ENCODE results near the gene CLCNKB.

CLCNKB gene

DNA sequence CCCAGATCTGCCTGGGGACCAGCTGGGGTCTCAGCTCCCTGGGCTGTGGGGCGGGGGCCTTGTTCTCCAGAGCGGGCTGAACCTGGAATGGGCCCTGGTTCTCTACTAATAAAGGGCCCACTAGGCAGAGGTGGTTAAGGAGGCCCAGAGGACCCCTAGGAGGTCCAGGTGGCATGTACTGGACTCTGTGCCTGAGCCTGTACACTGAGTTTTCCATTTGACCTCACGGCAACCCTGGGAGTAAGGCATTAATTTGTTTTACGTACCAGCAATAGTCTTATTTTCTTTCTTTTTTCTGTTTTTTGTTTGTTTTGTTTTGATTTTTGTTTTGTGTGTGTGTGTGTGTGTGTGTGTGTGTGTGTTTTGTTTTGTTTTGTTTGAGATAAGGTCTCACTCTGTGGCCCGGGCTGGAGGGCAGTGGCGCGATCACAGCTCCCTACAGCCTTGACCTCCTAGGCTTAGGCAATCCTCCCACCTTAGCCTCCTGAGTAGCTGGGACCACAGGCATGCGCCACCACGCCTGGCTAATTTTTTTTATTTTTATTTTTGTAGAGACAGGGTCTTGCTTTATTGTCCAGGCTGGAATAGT lies 49.4 kb downstream of the CLCNKB start:
- DNase-seq (ENCODE audit: low read depth), result no peak
- H3K4me3 ChIP-seq (ENCODE audit: low read depth, low read length), result no peak overlapping the region
- TF ChIP-seq, protein P1, sequence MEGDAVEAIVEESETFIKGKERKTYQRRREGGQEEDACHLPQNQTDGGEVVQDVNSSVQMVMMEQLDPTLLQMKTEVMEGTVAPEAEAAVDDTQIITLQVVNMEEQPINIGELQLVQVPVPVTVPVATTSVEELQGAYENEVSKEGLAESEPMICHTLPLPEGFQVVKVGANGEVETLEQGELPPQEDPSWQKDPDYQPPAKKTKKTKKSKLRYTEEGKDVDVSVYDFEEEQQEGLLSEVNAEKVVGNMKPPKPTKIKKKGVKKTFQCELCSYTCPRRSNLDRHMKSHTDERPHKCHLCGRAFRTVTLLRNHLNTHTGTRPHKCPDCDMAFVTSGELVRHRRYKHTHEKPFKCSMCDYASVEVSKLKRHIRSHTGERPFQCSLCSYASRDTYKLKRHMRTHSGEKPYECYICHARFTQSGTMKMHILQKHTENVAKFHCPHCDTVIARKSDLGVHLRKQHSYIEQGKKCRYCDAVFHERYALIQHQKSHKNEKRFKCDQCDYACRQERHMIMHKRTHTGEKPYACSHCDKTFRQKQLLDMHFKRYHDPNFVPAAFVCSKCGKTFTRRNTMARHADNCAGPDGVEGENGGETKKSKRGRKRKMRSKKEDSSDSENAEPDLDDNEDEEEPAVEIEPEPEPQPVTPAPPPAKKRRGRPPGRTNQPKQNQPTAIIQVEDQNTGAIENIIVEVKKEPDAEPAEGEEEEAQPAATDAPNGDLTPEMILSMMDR (IDR thresholded peaks at IDR 0.05; ENCODE audit: low read depth, low read length, missing control alignments), result no peak
- in situ Hi-C loops (cut with HindIII; ENCODE audit: low sequenced_read_pairs), result no loop called here

DNA sequence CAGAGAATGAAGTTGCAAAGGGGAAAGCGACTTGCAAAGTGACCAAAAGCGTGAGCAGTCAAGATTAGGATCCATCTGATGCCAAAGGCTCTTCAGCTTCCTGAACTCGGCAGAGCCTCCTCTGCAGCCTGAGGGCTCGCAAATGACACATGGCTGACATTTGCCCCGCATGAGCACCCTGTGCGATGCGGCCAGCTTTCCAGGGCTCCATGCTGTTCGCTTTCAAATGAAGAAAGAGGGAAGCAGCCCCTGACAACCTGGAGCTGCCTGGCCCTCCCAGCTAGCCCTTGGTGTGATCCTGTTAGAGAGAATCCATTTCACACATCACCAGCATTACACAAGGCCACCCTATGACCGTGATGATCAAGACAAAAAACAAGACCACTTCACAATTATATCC lies 50.0 kb downstream of the CLCNKB start:
- TF ChIP-seq, protein P1 (IDR thresholded peaks at IDR 0.05; ENCODE audit: low read depth, low read length, missing control alignments), result no peak
- in situ Hi-C loops (cut with HindIII; ENCODE audit: low sequenced_read_pairs), result no loop called here
- no peak overlapping the region for H3K4me3 ChIP-seq (ENCODE audit: low read depth, low read length)
- no peak for DNase-seq (ENCODE audit: low read depth)

DNA sequence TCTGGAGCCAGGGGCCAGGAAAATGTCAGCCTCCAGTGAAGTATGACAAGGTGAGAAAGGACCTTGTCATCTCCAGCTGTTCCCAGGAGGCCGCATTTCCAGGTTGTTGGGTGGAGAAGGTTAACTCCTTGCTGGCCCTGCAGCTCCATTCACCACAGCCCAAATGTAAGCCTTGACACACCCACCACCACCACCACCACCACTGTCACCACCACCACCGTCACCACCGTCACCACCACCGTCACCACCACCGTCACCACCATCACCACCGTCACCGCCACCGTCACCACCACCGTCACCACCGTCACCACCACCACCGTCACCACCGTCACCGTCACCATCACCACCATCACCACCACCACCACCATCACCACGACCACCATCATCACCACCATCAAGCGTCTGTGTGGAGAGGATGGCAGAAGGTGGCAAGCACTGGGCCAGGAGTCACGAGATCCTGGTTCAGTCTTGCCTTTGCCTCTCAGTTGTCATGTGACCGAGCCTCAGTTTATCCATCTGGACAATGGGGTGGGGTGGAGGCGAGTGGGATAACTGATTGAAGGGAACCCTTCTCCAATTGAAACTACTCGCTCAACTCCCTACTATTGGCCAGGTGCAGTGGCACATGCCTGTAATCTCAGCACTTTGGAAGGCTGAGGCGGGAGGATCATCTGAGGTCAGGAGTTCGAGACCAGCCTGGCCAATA lies 51.0 kb downstream of the CLCNKB start:
- no peak overlapping the region for H3K4me3 ChIP-seq (ENCODE audit: low read depth, low read length)
- DNase-seq (ENCODE audit: low read depth), result no peak
- TF ChIP-seq, protein P1 (IDR thresholded peaks at IDR 0.05; ENCODE audit: low read depth, low read length, missing control alignments), result no peak
- in situ Hi-C loops (cut with HindIII; ENCODE audit: low sequenced_read_pairs), result no loop called here

DNA sequence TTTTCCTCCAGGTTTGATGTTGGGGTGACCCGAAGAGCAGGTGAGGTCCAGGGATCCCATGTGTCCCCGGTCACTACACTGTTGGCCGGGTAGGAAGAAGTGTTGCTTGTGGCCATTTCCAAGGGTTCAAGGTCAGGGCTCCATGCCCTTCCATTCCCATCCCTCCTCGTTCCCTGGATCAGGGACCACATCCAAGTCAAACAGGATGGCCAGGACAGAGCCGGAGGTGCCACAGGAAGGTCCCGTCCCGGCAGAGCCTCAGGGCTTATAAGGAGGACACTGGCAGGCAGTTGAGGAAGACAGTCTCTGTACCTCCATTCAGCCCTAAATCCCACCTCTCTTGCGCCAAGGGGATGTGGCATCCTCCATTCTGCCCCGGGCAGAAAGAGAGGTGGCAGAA lies 51.9 kb downstream of the CLCNKB start:
- no peak for DNase-seq (ENCODE audit: low read depth)
- no peak overlapping the region for H3K4me3 ChIP-seq (ENCODE audit: low read depth, low read length)
- in situ Hi-C loops (cut with HindIII; ENCODE audit: low sequenced_read_pairs), result no loop called here
- TF ChIP-seq, protein P1 (IDR thresholded peaks at IDR 0.05; ENCODE audit: low read depth, low read length, missing control alignments), result no peak

DNA sequence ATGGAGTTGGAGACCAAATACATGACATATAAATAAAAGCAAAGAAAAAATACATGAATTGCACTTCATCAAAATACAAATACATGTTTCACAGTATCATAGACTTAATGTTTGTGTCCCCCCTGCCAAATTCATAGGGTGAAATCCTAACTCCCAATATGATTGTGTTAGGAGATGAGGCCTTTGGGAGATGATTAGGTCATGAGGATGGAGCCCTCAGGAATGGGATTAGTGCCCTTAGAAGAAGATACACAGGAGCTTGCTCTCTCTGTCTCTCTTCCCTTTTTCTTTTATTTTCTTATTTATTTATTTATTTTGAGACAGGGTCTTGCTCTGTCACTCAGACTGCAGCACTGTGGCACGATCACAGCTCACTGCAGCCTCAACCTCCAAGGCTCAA lies 55.8 kb downstream of the CLCNKB start:
- in situ Hi-C loops (cut with HindIII; ENCODE audit: low sequenced_read_pairs), result no loop called here
- DNase-seq (ENCODE audit: low read depth), result no peak

DNA sequence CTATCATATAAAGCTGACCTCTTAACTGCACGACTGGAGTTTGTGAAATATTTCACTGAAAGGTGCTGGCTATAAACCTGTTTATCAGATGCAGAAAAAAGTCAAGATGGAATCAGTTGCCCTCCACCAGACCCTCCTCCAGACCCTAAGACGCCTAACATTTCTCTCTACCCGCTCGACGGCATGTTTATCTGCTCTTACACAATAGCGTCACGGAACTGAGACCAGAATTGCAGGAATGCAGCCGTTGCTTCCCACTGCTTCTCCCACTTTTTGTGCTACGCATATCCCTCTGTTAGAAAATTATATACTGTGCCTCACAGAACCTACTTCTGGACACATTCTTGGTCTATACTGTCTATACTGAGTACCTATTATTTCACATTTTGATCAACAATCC lies 58.0 kb downstream of the CLCNKB start:
- TF ChIP-seq, protein P1 (IDR thresholded peaks at IDR 0.05; ENCODE audit: low read depth, low read length, missing control alignments), result no peak
- DNase-seq (ENCODE audit: low read depth), result no peak
- in situ Hi-C loops (cut with HindIII; ENCODE audit: low sequenced_read_pairs), result no loop called here
- H3K4me3 ChIP-seq (ENCODE audit: low read depth, low read length), result no peak overlapping the region

More for the DNA sequence above, 55.8 kb downstream of the CLCNKB start:
- H3K4me3 ChIP-seq (ENCODE audit: low read depth, low read length), result no peak overlapping the region
- TF ChIP-seq, protein P1 (IDR thresholded peaks at IDR 0.05; ENCODE audit: low read depth, low read length, missing control alignments), result no peak
